Measurements from ENCODE around the gene LCT. TPM values are rescaled to one million over a fixed set of nuclear protein-coding genes. Genes with fewer than 3 reads are reported as not detected.

Gene LCT
- total and polyA plus RNA-seq, 2 of the 13 experiments (the other 11 are each of a cell fraction or from before 2014, with no cell fraction given): not detected

GRCh38 chr2:135876066-135876711 lies 39.2 kb upstream of the LCT start, which contains the start of gene MCM6 (continued):
- TF ChIP-seq ZBED4 (CRISPR knock-in tag; IDR thresholded peaks at IDR 0.05; ENCODE audit: borderline replicate concordance): peak; percentile 80; the same call in 1 of the 2 replicates
- TF ChIP-seq TCF7 (IDR thresholded peaks at IDR 0.05; ENCODE audit: low read depth): no peak
- TF ChIP-seq MLLT10 (CRISPR knock-in tag; IDR thresholded peaks at IDR 0.05): no peak
- no peak for TF ChIP-seq SMARCC2 (IDR thresholded peaks at IDR 0.05)
- peak; percentile 74; the same call in 1 of the 2 replicates for TF ChIP-seq CENPT (CRISPR knock-in tag; IDR thresholded peaks at IDR 0.05; ENCODE audit: low read depth)
- TF ChIP-seq ASH2L (IDR thresholded peaks at IDR 0.05; ENCODE audit: insufficient read length, low read depth, low read length): no peak
- TF ChIP-seq ZNF772 (CRISPR knock-in tag; IDR thresholded peaks at IDR 0.05): 0 out of 2 replicates have a peak, but pooled peaks have one; percentile 34
- no peak for TF ChIP-seq ZNF616 (CRISPR knock-in tag; IDR thresholded peaks at IDR 0.05; ENCODE audit: low read depth)
- TF ChIP-seq ZNF124 (CRISPR knock-in tag; IDR thresholded peaks at IDR 0.05): no peak
- peak; percentile 49; the same call in 1 of the 2 replicates for TF ChIP-seq ATF1 (CRISPR knock-in tag; IDR thresholded peaks at IDR 0.05)
- TF ChIP-seq SALL2 (CRISPR knock-in tag; IDR thresholded peaks at IDR 0.05): 0 out of 2 replicates have a peak, but pooled peaks have one; percentile 48
- TF ChIP-seq, protein P1, sequence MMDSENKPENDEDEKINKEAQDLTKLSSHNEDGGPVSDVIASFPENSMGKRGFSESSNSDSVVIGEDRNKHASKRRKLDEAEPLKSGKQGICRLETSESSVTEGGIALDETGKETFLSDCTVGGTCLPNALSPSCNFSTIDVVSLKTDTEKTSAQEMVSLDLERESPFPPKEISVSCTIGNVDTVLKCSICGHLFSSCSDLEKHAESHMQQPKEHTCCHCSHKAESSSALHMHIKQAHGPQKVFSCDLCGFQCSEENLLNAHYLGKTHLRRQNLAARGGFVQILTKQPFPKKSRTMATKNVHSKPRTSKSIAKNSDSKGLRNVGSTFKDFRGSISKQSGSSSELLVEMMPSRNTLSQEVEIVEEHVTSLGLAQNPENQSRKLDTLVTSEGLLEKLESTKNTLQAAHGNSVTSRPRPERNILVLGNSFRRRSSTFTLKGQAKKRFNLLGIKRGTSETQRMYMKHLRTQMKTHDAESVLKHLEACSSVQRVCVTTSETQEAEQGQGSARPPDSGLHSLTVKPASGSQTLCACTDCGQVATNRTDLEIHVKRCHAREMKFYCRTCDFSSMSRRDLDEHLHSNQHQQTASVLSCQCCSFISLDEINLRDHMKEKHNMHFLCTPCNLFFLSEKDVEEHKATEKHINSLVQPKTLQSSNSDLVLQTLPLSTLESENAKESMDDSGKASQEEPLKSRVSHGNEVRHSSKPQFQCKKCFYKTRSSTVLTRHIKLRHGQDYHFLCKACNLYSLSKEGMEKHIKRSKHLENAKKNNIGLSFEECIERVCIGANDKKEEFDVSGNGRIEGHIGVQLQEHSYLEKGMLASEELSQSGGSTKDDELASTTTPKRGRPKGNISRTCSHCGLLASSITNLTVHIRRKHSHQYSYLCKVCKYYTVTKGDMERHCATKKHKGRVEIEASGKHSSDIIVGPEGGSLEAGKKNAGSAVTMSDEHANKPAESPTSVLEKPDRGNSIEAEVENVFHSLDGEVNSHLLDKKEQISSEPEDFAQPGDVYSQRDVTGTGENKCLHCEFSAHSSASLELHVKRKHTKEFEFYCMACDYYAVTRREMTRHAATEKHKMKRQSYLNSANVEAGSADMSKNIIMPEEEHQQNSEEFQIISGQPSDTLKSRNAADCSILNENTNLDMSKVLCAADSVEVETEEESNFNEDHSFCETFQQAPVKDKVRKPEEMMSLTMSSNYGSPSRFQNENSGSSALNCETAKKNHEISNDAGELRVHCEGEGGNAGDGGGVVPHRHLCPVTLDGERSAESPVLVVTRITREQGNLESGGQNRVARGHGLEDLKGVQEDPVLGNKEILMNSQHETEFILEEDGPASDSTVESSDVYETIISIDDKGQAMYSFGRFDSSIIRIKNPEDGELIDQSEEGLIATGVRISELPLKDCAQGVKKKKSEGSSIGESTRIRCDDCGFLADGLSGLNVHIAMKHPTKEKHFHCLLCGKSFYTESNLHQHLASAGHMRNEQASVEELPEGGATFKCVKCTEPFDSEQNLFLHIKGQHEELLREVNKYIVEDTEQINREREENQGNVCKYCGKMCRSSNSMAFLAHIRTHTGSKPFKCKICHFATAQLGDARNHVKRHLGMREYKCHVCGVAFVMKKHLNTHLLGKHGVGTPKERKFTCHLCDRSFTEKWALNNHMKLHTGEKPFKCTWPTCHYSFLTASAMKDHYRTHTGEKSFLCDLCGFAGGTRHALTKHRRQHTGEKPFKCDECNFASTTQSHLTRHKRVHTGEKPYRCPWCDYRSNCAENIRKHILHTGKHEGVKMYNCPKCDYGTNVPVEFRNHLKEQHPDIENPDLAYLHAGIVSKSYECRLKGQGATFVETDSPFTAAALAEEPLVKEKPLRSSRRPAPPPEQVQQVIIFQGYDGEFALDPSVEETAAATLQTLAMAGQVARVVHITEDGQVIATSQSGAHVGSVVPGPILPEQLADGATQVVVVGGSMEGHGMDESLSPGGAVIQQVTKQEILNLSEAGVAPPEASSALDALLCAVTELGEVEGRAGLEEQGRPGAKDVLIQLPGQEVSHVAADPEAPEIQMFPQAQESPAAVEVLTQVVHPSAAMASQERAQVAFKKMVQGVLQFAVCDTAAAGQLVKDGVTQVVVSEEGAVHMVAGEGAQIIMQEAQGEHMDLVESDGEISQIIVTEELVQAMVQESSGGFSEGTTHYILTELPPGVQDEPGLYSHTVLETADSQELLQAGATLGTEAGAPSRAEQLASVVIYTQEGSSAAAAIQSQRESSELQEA (CRISPR knock-in tag; IDR thresholded peaks at IDR 0.05; ENCODE audit: not compliant biosample characterization): no peak
- TF ChIP-seq ZNF639 (CRISPR knock-in tag; conservative IDR thresholded peaks at IDR 0.05): no peak
- TF ChIP-seq POLR2AphosphoS2 (IDR thresholded peaks at IDR 0.05; ENCODE audit: low read depth, low read length): no peak
- TF ChIP-seq ZNF121 (CRISPR knock-in tag; IDR thresholded peaks at IDR 0.05): no peak

All from HepG2 (cell line).